IPS-20b (cell line): ENCODE measurements around the gene FTCDNL1.

ENCODE experiments used
- H3K27ac ChIP-seq: one replicate; pipeline ENCODE4 v1.5.1; 2013; ENCODE audit warnings: low read length
- H3K27me3 ChIP-seq: 2 replicates; pipeline ENCODE4 v1.6.1; 2013; ENCODE audit warnings: mild to moderate bottlenecking, low read length, inconsistent platforms; ENCODE audit not compliant: insufficient read depth
- H3K36me3 ChIP-seq: 2 replicates; pipeline ENCODE4 v1.6.1; 2013; ENCODE audit warnings: low read depth, mild to moderate bottlenecking, inconsistent platforms, low read length, moderate library complexity; ENCODE audit not compliant: insufficient read depth
- H3K4me1 ChIP-seq: 2 replicates; pipeline ENCODE4 v1.6.1; 2013; ENCODE audit warnings: mild to moderate bottlenecking, control low read depth, inconsistent platforms, low read length, moderate library complexity; ENCODE audit not compliant: insufficient read depth
- H3K4me3 ChIP-seq: 2 replicates; pipeline ENCODE4 v1.5.1; 2013; ENCODE audit warnings: mild to moderate bottlenecking, low read length, inconsistent platforms
- H3K9ac ChIP-seq: 2 replicates; pipeline ENCODE4 v1.6.1; 2013; ENCODE audit warnings: low read depth, mild to moderate bottlenecking, inconsistent platforms, low read length, moderate library complexity
- H3K9me3 ChIP-seq: 2 replicates; pipeline ENCODE4 v1.6.1; 2013; ENCODE audit warnings: mild to moderate bottlenecking, low read depth, low read length, inconsistent platforms; ENCODE audit not compliant: insufficient read depth

Gene FTCDNL1

DNA sequence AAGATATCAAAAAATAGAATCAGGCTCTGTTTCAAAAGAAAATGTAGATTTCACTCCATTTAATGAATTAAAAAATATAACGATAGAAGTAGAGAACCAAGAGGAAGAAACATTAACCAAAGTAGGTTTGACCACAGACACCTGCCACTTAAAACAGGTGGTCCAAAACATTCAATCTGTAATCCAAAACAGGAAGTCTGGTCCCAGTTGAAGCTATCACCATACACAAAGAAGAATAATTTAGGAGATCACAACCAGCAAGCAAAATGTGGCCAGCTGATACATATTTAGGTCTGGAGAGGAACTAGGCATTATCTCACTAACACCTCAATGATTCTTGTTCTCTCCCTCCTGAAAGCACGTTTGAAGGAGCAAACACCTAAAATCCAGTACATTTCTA, 73.1 kb downstream of the FTCDNL1 start:
- no peak overlapping the region for H3K27ac ChIP-seq

GRCh38 chr2:199777315-199777714, 73.7 kb downstream of the FTCDNL1 start:
- Histone ChIP-seq H3K4me3 (no peak overlapping the region), H3K27ac (no peak overlapping the region), H3K27me3 (no peaks in the 10 kb centered on the region), H3K4me1 (no peaks in the 10 kb centered on the region), H3K36me3 (no peaks in the 10 kb centered on the region), H3K9ac (no peak overlapping the region), H3K9me3 (no peaks in the 10 kb centered on the region)

More for the DNA sequence above, 73.1 kb downstream of the FTCDNL1 start:
- Histone ChIP-seq H3K4me3 (no peak overlapping the region), H3K9me3 (no peaks in the 10 kb centered on the region), H3K9ac (no peak overlapping the region), H3K27me3 (no peaks in the 10 kb centered on the region), H3K4me1 (no peaks in the 10 kb centered on the region), H3K36me3 (no peaks in the 10 kb centered on the region)

GRCh38 chr2:199775267-199775666, 75.7 kb downstream of the FTCDNL1 start:
- H3K9me3 ChIP-seq = no peaks in the 10 kb centered on the region
- H3K4me1 ChIP-seq = no peaks in the 10 kb centered on the region
- H3K27me3 ChIP-seq = no peaks in the 10 kb centered on the region
- no peak overlapping the region for H3K4me3 ChIP-seq
- H3K36me3 ChIP-seq = no peaks in the 10 kb centered on the region
- H3K27ac ChIP-seq = no peak overlapping the region
- no peak overlapping the region for H3K9ac ChIP-seq

DNA sequence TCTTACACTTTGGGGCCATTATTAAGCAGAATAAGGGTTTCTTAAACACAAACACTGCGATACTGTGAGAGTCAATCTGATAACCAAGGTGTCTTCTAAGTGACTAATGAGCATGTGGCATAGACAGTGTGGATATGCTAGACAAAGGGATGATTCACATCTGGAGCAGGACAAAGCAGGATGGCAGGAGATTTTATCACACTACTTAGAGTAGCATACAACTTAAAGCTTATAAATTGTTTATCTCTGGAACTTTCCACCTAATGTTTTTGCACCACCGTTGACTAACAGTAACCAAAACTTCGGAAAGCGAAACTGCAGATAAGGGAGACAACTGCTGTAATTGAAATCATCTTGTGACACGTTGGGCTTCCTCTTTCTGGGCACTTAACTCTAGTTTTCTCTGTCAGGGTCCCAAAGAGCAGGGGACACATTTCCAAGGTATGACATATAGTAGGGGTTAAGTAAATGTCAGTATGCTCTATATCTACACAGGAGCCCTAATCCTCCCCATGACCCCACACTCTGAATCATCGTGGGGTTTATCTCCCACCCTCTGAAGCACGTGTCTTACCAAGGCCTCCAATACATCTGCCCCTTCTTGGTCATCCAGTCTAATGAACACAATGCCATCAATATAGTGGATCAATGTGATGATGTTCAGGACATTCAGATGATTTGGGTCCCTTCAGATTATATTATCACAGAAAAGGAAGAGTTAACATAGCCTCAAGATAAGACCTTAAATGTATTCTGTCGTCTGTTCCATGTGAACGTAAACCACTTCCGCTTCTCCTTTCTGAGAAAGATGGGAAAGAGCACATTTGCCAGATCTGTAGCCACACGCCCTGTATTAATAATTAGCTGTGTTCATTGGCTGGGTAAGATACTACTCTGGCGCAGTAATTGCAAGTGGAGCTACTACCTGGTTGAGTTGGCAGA, 78.7 kb downstream of the FTCDNL1 start:
- Histone ChIP-seq H3K36me3 (no peaks in the 10 kb centered on the region), H3K4me3 (no peak overlapping the region), H3K27ac (no peak overlapping the region), H3K9ac (no peak overlapping the region), H3K27me3 (no peaks in the 10 kb centered on the region), H3K9me3 (no peaks in the 10 kb centered on the region), H3K4me1 (no peaks in the 10 kb centered on the region)

GRCh38 chr2:199770716-199771115, 80.3 kb downstream of the FTCDNL1 start:
- H3K27me3 ChIP-seq = no peaks in the 10 kb centered on the region

GRCh38 chr2:199765646-199766045, 85.3 kb downstream of the FTCDNL1 start:
- Histone ChIP-seq H3K4me3 (no peak overlapping the region), H3K27me3 (no peaks in the 10 kb centered on the region), H3K9ac (no peak overlapping the region), H3K9me3 (no peaks in the 10 kb centered on the region), H3K27ac (no peak overlapping the region), H3K4me1 (no peaks in the 10 kb centered on the region), H3K36me3 (no peaks in the 10 kb centered on the region)

More at GRCh38 chr2:199770716-199771115, 80.3 kb downstream of the FTCDNL1 start:
- H3K4me3 ChIP-seq = no peak overlapping the region
- no peaks in the 10 kb centered on the region for H3K4me1 ChIP-seq
- no peaks in the 10 kb centered on the region for H3K36me3 ChIP-seq
- no peak overlapping the region for H3K27ac ChIP-seq
- no peaks in the 10 kb centered on the region for H3K9me3 ChIP-seq
- H3K9ac ChIP-seq = no peak overlapping the region

- no peaks in the 10 kb centered on the region for H3K9me3 ChIP-seq
- H3K27ac ChIP-seq = no peak overlapping the region
- H3K36me3 ChIP-seq = no peaks in the 10 kb centered on the region
- H3K9ac ChIP-seq = no peak overlapping the region
- H3K27me3 ChIP-seq = no peaks in the 10 kb centered on the region
- H3K4me1 ChIP-seq = no peaks in the 10 kb centered on the region
- no peak overlapping the region for H3K4me3 ChIP-seq
Measured at GRCh38 chr2:199764273-199764800, 86.7 kb downstream of the FTCDNL1 start.

DNA sequence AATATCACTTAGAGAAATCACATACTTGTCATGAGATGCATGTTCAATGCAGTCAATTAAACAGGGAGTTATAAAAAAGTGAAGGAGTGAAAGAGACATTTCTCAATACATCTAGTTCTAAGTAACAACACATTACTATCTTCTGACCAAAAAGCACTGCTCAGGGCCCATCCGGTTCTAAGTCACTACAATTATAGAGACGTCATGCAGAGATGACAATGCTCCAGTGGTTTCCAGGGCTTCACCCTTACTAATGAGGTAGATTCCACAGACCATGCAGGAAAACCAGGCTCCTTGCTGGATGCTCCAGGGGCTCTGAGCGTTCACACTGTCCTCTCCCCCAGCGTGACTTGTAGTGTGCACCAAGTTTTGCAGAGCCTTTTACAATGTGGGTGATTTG, 88.0 kb downstream of the FTCDNL1 start:
- Histone ChIP-seq H3K9ac (no peak overlapping the region), H3K9me3 (no peaks in the 10 kb centered on the region), H3K36me3 (no peaks in the 10 kb centered on the region), H3K4me3 (no peak overlapping the region), H3K27me3 (no peaks in the 10 kb centered on the region), H3K4me1 (no peaks in the 10 kb centered on the region), H3K27ac (no peak overlapping the region)

GRCh38 chr2:199760574-199760973, 90.4 kb downstream of the FTCDNL1 start:
- H3K9me3 ChIP-seq = no peaks in the 10 kb centered on the region
- no peaks in the 10 kb centered on the region for H3K27me3 ChIP-seq
- H3K4me3 ChIP-seq = no peak overlapping the region
- no peaks in the 10 kb centered on the region for H3K36me3 ChIP-seq
- no peaks in the 10 kb centered on the region for H3K4me1 ChIP-seq
- H3K27ac ChIP-seq = no peak overlapping the region
- H3K9ac ChIP-seq = no peak overlapping the region

DNA sequence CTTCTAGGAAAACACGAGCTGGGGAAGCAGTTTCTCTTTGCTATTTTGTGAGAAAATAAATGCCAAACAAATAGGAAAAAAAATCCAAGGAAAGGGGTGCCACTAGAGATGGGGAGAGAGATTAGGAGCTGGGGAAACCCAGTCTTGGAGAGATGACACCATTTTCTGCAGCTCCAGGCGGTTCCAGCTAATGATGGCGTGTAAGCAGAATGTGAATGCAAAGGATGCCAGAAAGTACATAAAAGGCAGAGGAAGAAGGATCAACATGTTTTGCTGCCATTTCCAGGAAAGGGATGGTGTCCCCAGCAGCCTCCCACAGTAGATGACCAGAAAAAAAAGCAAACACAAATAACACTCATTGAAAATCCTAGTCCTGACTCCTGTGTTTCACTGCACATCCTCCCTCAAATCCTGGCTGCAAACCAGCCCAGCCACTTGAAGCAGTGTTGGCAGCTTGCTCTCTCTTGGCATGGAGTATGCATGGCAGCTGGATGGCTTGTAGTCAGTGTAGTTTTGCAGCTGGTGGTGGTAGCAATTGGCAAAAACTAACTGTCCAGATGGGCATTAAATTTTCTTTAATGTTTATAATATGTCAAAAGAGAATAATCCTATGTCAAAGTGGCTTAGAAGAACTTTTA, 93.6 kb downstream of the FTCDNL1 start:
- H3K4me3 ChIP-seq = no peak overlapping the region
- H3K4me1 ChIP-seq = no peaks in the 10 kb centered on the region
- H3K27ac ChIP-seq = no peak overlapping the region
- H3K27me3 ChIP-seq = no peaks in the 10 kb centered on the region
- no peak overlapping the region for H3K9ac ChIP-seq
- peaks cover 3% of the 10 kb centered on the region; the same call in 1 of the 2 replicates for H3K9me3 ChIP-seq
- H3K36me3 ChIP-seq = no peaks in the 10 kb centered on the region

DNA sequence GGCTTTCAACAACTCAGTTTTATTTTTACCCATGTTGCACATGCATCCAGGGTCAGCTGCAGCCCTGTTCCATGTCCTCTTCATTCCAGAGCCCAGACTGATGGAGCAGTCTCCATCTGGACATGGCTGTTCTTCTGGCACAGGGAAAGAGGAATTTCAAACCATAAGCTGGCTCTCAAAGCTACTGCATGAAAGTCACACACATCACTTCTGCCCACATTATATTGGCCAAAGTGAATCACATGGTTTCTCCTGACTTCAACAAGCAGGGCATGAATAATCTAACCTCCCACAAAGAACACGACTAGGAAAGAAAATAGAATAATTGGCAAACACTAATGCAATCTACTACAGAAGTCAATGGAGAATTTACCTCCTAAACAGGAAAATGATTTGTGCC, 94.2 kb downstream of the FTCDNL1 start:
- H3K27ac ChIP-seq = no peak overlapping the region
- H3K9ac ChIP-seq = no peak overlapping the region
- peaks cover 4% of the 10 kb centered on the region; the same call in 1 of the 2 replicates for H3K4me1 ChIP-seq
- no peaks in the 10 kb centered on the region for H3K27me3 ChIP-seq
- peaks cover 7% of the 10 kb centered on the region; the same call in 1 of the 2 replicates for H3K9me3 ChIP-seq
- H3K36me3 ChIP-seq = no peaks in the 10 kb centered on the region
- no peak overlapping the region for H3K4me3 ChIP-seq
